H9 (cell line): ENCODE results near the gene TBC1D2. TPM values are rescaled to one million over a fixed set of nuclear protein-coding genes. Genes with fewer than 3 reads are reported as not detected.

Experiments used
- DNase-seq: peaks from one replicate; pipeline ENCODE4 v3.0.0-alpha.2; 2017
- H2AFZ ChIP-seq: one replicate; pipeline ENCODE4 v1.6.1; 2013; ENCODE audit warnings: mild to moderate bottlenecking, low read length, control low read depth, moderate library complexity
- H2AK5ac ChIP-seq: 2 replicates; pipeline ENCODE4 v1.6.1; 2013; ENCODE audit warnings: low read length, control low read depth, mixed read lengths; ENCODE audit not compliant: insufficient read length
- H2BK120ac ChIP-seq: one replicate; pipeline ENCODE4 v1.6.1; 2013; ENCODE audit warnings: low read depth, mild to moderate bottlenecking, low read length, control low read depth, inconsistent platforms; ENCODE audit not compliant: poor library complexity, severe bottlenecking
- H2BK12ac ChIP-seq: 2 replicates; pipeline ENCODE4 v1.6.1; 2013; ENCODE audit warnings: low read length, control low read depth, mixed read lengths, low read depth; ENCODE audit not compliant: insufficient read length
- H2BK15ac ChIP-seq: 2 replicates; pipeline ENCODE4 v1.6.1; 2013; ENCODE audit warnings: low read depth, low read length, control low read depth
- H2BK20ac ChIP-seq: one replicate; pipeline ENCODE4 v1.6.1; 2013; ENCODE audit warnings: low read depth, mild to moderate bottlenecking, low read length, control low read depth, inconsistent platforms; ENCODE audit not compliant: poor library complexity, severe bottlenecking
- H2BK5ac ChIP-seq: 2 replicates; pipeline ENCODE4 v1.6.1; 2013; ENCODE audit warnings: low read length, control low read depth, mixed read lengths; ENCODE audit not compliant: insufficient read length
- H3K14ac ChIP-seq: 2 replicates; pipeline ENCODE4 v1.6.1; 2013; ENCODE audit warnings: low read length, control low read depth; ENCODE audit not compliant: insufficient read depth
- H3K18ac ChIP-seq: 2 replicates; pipeline ENCODE4 v1.6.1; 2013; ENCODE audit warnings: low read depth, mild to moderate bottlenecking, mixed read lengths, low read length, control low read depth; ENCODE audit not compliant: insufficient read length
- H3K23ac ChIP-seq: 2 replicates; pipeline ENCODE4 v1.6.1; 2013; ENCODE audit warnings: low read length, control low read depth, mixed read lengths, low read depth; ENCODE audit not compliant: insufficient read length
- H3K23me2 ChIP-seq: 2 replicates; pipeline ENCODE4 v1.6.1; 2013; ENCODE audit warnings: low read depth, mild to moderate bottlenecking, mixed read lengths, low read length, control low read depth; ENCODE audit not compliant: insufficient read length, poor library complexity, severe bottlenecking
- H3K27ac ChIP-seq: 2 replicates; pipeline ENCODE4 v1.5.1; 2013; ENCODE audit warnings: low read length, control low read depth, mixed read lengths, low read depth; ENCODE audit not compliant: insufficient read length
- H3K27me3 ChIP-seq: 2 replicates; pipeline ENCODE4 v1.6.1; 2013; ENCODE audit warnings: low read length, control low read depth, inconsistent platforms; ENCODE audit not compliant: insufficient read depth
- H3K4ac ChIP-seq: 2 replicates; pipeline ENCODE4 v1.6.1; 2013; ENCODE audit warnings: low read depth, mild to moderate bottlenecking, control low read depth, inconsistent platforms, low read length, moderate library complexity
- H3K4me1 ChIP-seq: 2 replicates; pipeline ENCODE4 v1.6.1; 2013; ENCODE audit warnings: low read length, control low read depth, inconsistent platforms; ENCODE audit not compliant: insufficient read depth
- H3K4me2 ChIP-seq: 2 replicates; pipeline ENCODE4 v1.6.1; 2013; ENCODE audit warnings: low read length, control low read depth, mixed read lengths; ENCODE audit not compliant: insufficient read length, insufficient read depth
- H3K56ac ChIP-seq: 2 replicates; pipeline ENCODE4 v1.6.1; 2013; ENCODE audit warnings: low read depth, mild to moderate bottlenecking, mixed read lengths, low read length, control low read depth; ENCODE audit not compliant: insufficient read length
- H3K79me1 ChIP-seq: 2 replicates; pipeline ENCODE4 v1.6.1; 2013; ENCODE audit warnings: low read depth, mild to moderate bottlenecking, moderate library complexity, low read length, control low read depth, inconsistent platforms; ENCODE audit not compliant: insufficient read depth, poor library complexity, severe bottlenecking
- H3K79me2 ChIP-seq: 2 replicates; pipeline ENCODE4 v1.6.1; 2013; ENCODE audit warnings: low read length, control low read depth, inconsistent platforms; ENCODE audit not compliant: insufficient read depth
- H3K9ac ChIP-seq: 2 replicates; pipeline ENCODE4 v1.6.1; 2013; ENCODE audit warnings: low read length, control low read depth, mixed read lengths; ENCODE audit not compliant: insufficient read length; ENCODE audit errors: extremely low read depth
- H3K9me3 ChIP-seq: one replicate; pipeline ENCODE4 v1.6.1; 2013; ENCODE audit warnings: low read depth, low read length, inconsistent platforms; ENCODE audit not compliant: control insufficient read depth
- H3T11ph ChIP-seq: one replicate; pipeline ENCODE4 v1.6.1; 2013; ENCODE audit warnings: mild to moderate bottlenecking, low read length, control low read depth, inconsistent platforms
- H4K20me1 ChIP-seq: one replicate; pipeline ENCODE4 v1.6.1; 2013; ENCODE audit not compliant: control insufficient read depth, insufficient read length, insufficient read depth
- H4K5ac ChIP-seq: 2 replicates; pipeline ENCODE4 v1.6.1; 2013; ENCODE audit warnings: low read depth, mild to moderate bottlenecking, mixed read lengths, low read length, control low read depth; ENCODE audit not compliant: insufficient read length
- H4K8ac ChIP-seq: replicated peaks from 2 replicates; pipeline ENCODE4 v1.6.1; 2013; ENCODE audit warnings: low read length, control low read depth, mixed read lengths, low read depth; ENCODE audit not compliant: insufficient read length
- H4K91ac ChIP-seq: 2 replicates; pipeline ENCODE4 v1.6.1; 2013; ENCODE audit warnings: low read depth, mild to moderate bottlenecking, moderate library complexity, mixed read lengths, low read length, control low read depth; ENCODE audit not compliant: insufficient read length
- H3K27ac Mint-ChIP-seq, 3 experiments: 2 replicates in 2 of 3; 3 replicates in 1 of 3; pipeline ENCODE4 v1.8.0; 2020 to 2021; ENCODE audit warnings: mixed read lengths in 3 of 3, mild to moderate bottlenecking in 1 of 3, moderate library complexity in 1 of 3
- H3K27me3 Mint-ChIP-seq: 2 replicates; pipeline ENCODE4 v1.8.0; 2021; ENCODE audit warnings: low read depth, mild to moderate bottlenecking, moderate library complexity, mixed read lengths
- H3K36me3 Mint-ChIP-seq, 3 experiments: 2 replicates in 2 of 3; 3 replicates in 1 of 3; pipeline ENCODE4 v1.8.0; 2020 to 2021; ENCODE audit warnings: low read depth in 3 of 3, mixed read lengths in 3 of 3; ENCODE audit not compliant: insufficient read depth in 1 of 3
- H3K4me1 Mint-ChIP-seq, 2 experiments: 2 replicates each; pipeline ENCODE4 v1.8.0; 2020; ENCODE audit warnings: mixed read lengths in 2 of 2
- H3K4me3 Mint-ChIP-seq, 2 experiments: 2 replicates in 1 of 2; 3 replicates in 1 of 2; pipeline ENCODE4 v1.8.0; 2020 to 2021; ENCODE audit warnings: mild to moderate bottlenecking in 2 of 2, mixed read lengths in 2 of 2, moderate library complexity in 1 of 2
- H3K9me3 Mint-ChIP-seq, 2 experiments: 2 replicates in 1 of 2; 3 replicates in 1 of 2; pipeline ENCODE4 v1.8.0; 2020; ENCODE audit warnings: mild to moderate bottlenecking in 2 of 2, mixed read lengths in 2 of 2, moderate library complexity in 1 of 2
- CTCF ChIP-seq: fragments of 200-600 bp; sonication (generic); conservative IDR thresholded peaks from 3 replicates; pipeline ENCODE4 v1.8.0; 2021; ENCODE audit warnings: antibody characterized with exemption, mild to moderate bottlenecking
- WGBS: extraction: QIAGEN DNeasy Blood & Tissue Kit; methylation state at CpG from one replicate; pipeline ENCODE4 v1.1.7; 2013; ENCODE audit warnings: missing lambda C conversion rate, low lambda C conversion rate, mixed read lengths; ENCODE audit not compliant: insufficient read length; ENCODE audit errors: extremely low coverage; 5-methylcytosine and 5-hydroxymethylcytosine counted together
- total RNA-seq: library from RNA; stranded (reverse); gene quantifications from 2 replicates; pipeline ENCODE4 v1.2.1, GENCODE V29; 2021

Gene TBC1D2
- total RNA-seq, 1 experiment from 2014 or later = 2.9 TPM

GRCh38 chr9:98193336-98193944, 62.0 kb downstream of the TBC1D2 start:
- Histone ChIP-seq H4K8ac (no peak overlapping the region), H3K23ac (no peak overlapping the region), H3K9ac (no peak overlapping the region), H2BK20ac (no peak overlapping the region), H3K27me3 (no peaks in the 10 kb centered on the region), H2BK12ac (no peak overlapping the region), H4K20me1 (no peaks in the 10 kb centered on the region), H3K4ac (no peak overlapping the region), H4K91ac (no peak overlapping the region), H3K18ac (no peak overlapping the region), H3K56ac (no peak overlapping the region), H3K27ac (no peak overlapping the region), H2BK120ac (no peak overlapping the region), H4K5ac (no peak overlapping the region), H3K14ac (no peak overlapping the region; the same call in 1 of the 2 replicates), H2AK5ac (no peak overlapping the region), H2AFZ (no peak overlapping the region), H3K79me1 (no peaks in the 10 kb centered on the region), H3K4me1 (no peaks in the 10 kb centered on the region; the same call in 1 of the 2 replicates), H3T11ph (no peak overlapping the region), H2BK5ac (no peak overlapping the region), H3K79me2 (no peaks in the 10 kb centered on the region; the same call in 1 of the 2 replicates), H3K23me2 (peaks cover 6% of the 10 kb centered on the region), H3K4me2 (peak overlapping the region; percentile 50), H3K9me3 (no peaks in the 10 kb centered on the region), H2BK15ac (no peak overlapping the region)
- no peaks in the 10 kb centered on the region for H3K27me3 Mint-ChIP-seq
- WGBS = no CpG with 5 or more reads among the region's 8 CpGs
- TF ChIP-seq CTCF = no peak
- peak overlapping the region; percentile 77 to 89 for H3K4me3 Mint-ChIP-seq
- no peaks in the 10 kb centered on the region; a peak in 1 of 5 replicates for H3K9me3 Mint-ChIP-seq
- H3K36me3 Mint-ChIP-seq = no peaks in the 10 kb centered on the region
- peak overlapping the region in 1 of 3 experiments; percentile 69; a peak in 1 of 7 replicates for H3K27ac Mint-ChIP-seq
- H3K4me1 Mint-ChIP-seq = peaks cover 7 to 19% of the 10 kb centered on the region in 2 experiments
- DNase-seq = no peak
